CD14-positive monocyte (primary cell): ENCODE measurements around the gene RSPO1. TPM values are rescaled to one million over a fixed set of nuclear protein-coding genes. Genes with fewer than 3 reads are reported as not detected.

Experiments
- DNase-seq, 3 donors: peaks; one replicate each; pipeline ENCODE4 v3.0.0-alpha.2; 2011 to 2022
- H2AFZ ChIP-seq: 2 replicates; pipeline ENCODE4 v1.6.0; 2012; ENCODE audit warnings: mild to moderate bottlenecking, low read depth, low read length, inconsistent platforms; ENCODE audit not compliant: insufficient read depth, poor library complexity, severe bottlenecking
- H3K27ac ChIP-seq, 2 donors: 1 replicate in 1 of 2; 2 replicates in 1 of 2; pipeline ENCODE4 v1.5.1; 2012 to 2013; ENCODE audit warnings: low read length in 2 of 2, control low read depth in 1 of 2, inconsistent platforms in 1 of 2, low read depth in 1 of 2, mild to moderate bottlenecking in 1 of 2
- H3K27me3 ChIP-seq, 2 donors: one replicate each; pipeline versions ENCODE4 v1.6.0 to v1.6.1; 2011 to 2013; ENCODE audit warnings: low read length in 2 of 2; ENCODE audit not compliant: control insufficient read depth in 2 of 2, insufficient read depth in 2 of 2
- H3K36me3 ChIP-seq, 2 donors: replicated peaks in 1 of 2; 1 replicate in 1 of 2; 2 replicates in 1 of 2; pipeline versions ENCODE4 v1.5.1 to v1.6.1; 2012 to 2013; ENCODE audit warnings: low read length in 2 of 2, control low read depth in 1 of 2, inconsistent platforms in 1 of 2, mild to moderate bottlenecking in 1 of 2; ENCODE audit not compliant: insufficient read depth in 2 of 2, control insufficient read depth in 1 of 2
- H3K4me1 ChIP-seq, 2 donors: 1 replicate in 1 of 2; 2 replicates in 1 of 2; pipeline versions ENCODE4 v1.5.1 to v1.6.1; 2012 to 2013; ENCODE audit warnings: low read length in 2 of 2, control low read depth in 1 of 2, inconsistent platforms in 1 of 2, mild to moderate bottlenecking in 1 of 2, moderate library complexity in 1 of 2; ENCODE audit not compliant: insufficient read depth in 2 of 2, control insufficient read depth in 1 of 2
- H3K4me2 ChIP-seq: replicated peaks from 2 replicates; pipeline ENCODE3; 2012; ENCODE audit warnings: low read length, moderate library complexity, mild to moderate bottlenecking; ENCODE audit not compliant: poor library complexity, severe bottlenecking; ENCODE audit errors: extremely low read depth
- H3K4me3 ChIP-seq, 3 experiments: fragments of 200-600 bp in 1 of 3; sonication (generic) in 1 of 3; replicated peaks in 1 of 3; 1 replicate in 2 of 3; 2 replicates in 1 of 3; pipeline ENCODE4 v1.5.1; 2011 to 2013; ENCODE audit warnings: low read length in 3 of 3, mild to moderate bottlenecking in 3 of 3, control low read depth in 2 of 3, low read depth in 2 of 3, inconsistent platforms in 1 of 3, moderate library complexity in 1 of 3
- H3K79me2 ChIP-seq: 2 replicates; pipeline ENCODE4 v1.6.0; 2012; ENCODE audit warnings: mild to moderate bottlenecking, control low read depth, inconsistent platforms, low read length, moderate library complexity; ENCODE audit not compliant: insufficient read depth
- H3K9ac ChIP-seq: 2 replicates; pipeline ENCODE4 v1.6.0; 2017; ENCODE audit warnings: low read length, mild to moderate bottlenecking; ENCODE audit not compliant: insufficient read depth, poor library complexity, severe bottlenecking
- H3K9me3 ChIP-seq, 2 donors: replicated peaks in 1 of 2; 1 replicate in 1 of 2; 2 replicates in 1 of 2; pipeline versions ENCODE4 v1.5.1 to v1.6.1; 2012 to 2013; ENCODE audit warnings: low read length in 2 of 2, control low read depth in 1 of 2; ENCODE audit not compliant: control insufficient read depth in 1 of 2, insufficient read depth in 1 of 2
- H4K20me1 ChIP-seq: 2 replicates; pipeline ENCODE4 v1.6.0; 2012; ENCODE audit warnings: mild to moderate bottlenecking, low read length, control low read depth, moderate library complexity; ENCODE audit not compliant: insufficient read depth
- H3K27ac Mint-ChIP-seq, 7 donors: one replicate each; pipeline ENCODE4 v1.8.0; 2020; ENCODE audit warnings: mild to moderate bottlenecking in 7 of 7, mixed read lengths in 7 of 7, moderate library complexity in 6 of 7, inconsistent platforms in 2 of 7
- H3K27me3 Mint-ChIP-seq, 3 donors: one replicate each; pipeline ENCODE4 v1.8.0; 2021 to 2022; ENCODE audit warnings: low read depth in 3 of 3, mild to moderate bottlenecking in 3 of 3, mixed read lengths in 3 of 3, moderate library complexity in 3 of 3, inconsistent platforms in 1 of 3
- H3K36me3 Mint-ChIP-seq, 2 donors: one replicate each; pipeline ENCODE4 v1.8.0; 2020; ENCODE audit warnings: mixed read lengths in 2 of 2, inconsistent platforms in 1 of 2, mild to moderate bottlenecking in 1 of 2
- H3K4me1 Mint-ChIP-seq: one replicate; pipeline ENCODE4 v1.8.0; 2020; ENCODE audit warnings: mild to moderate bottlenecking, mixed read lengths
- H3K4me3 Mint-ChIP-seq, 2 donors: one replicate each; pipeline ENCODE4 v1.8.0; 2020; ENCODE audit warnings: mild to moderate bottlenecking in 2 of 2, mixed read lengths in 2 of 2, moderate library complexity in 1 of 2
- H3K9me3 Mint-ChIP-seq, 7 donors: one replicate each; pipeline ENCODE4 v1.8.0; 2020 to 2022; ENCODE audit warnings: mixed read lengths in 7 of 7, mild to moderate bottlenecking in 6 of 7, moderate library complexity in 6 of 7, inconsistent platforms in 2 of 7
- WGBS: methylation state at CpG from one replicate; pipeline ENCODE4 v1.1.5; 2013; ENCODE audit warnings: missing lambda C conversion rate; ENCODE audit not compliant: insufficient coverage; 5-methylcytosine and 5-hydroxymethylcytosine counted together
- intact Hi-C, 2 donors: fragments of 100-400 bp; cut with micrococcal nuclease; formaldehyde crosslinking; loops; one replicate each; pipeline versions ENCODE4 v1.15.0 to v1.15.1; 2023
- polyA plus RNA-seq, 3 donors: library from polyadenylated mRNA; depleted of rRNA in 1 of 3; unstranded in 2 of 3; stranded (reverse) in 1 of 3; fragments of 300-500 nt in 2 of 3; fragments of >200 nt in 1 of 3; fragmentation: Illumina TruSeq in 2 of 3; gene quantifications; 1 replicate in 2 of 3; 2 replicates in 1 of 3; pipeline ENCODE4 v1.2.3, GENCODE V29; 2012 to 2021
- TF ChIP-seq, protein P1 (sequence below): fragments of 200-600 bp; IDR thresholded peaks from one replicate; pipeline ENCODE4 v1.8.0; 2022; ENCODE audit warnings: antibody characterized with exemption, mild to moderate bottlenecking

RSPO1 gene
- polyA plus RNA-seq, 3 donors: not detected

GRCh38 chr1:37660664-37661063 lies 26.0 kb upstream of the RSPO1 start:
- WGBS: 71% methylated on average over 4 of the region's 10 CpGs
- Histone ChIP-seq H3K4me1 (no peaks in the 10 kb centered on the region), H3K36me3 (no peaks in the 10 kb centered on the region), H3K9me3 (no peaks in the 10 kb centered on the region), H3K4me3 (no peak overlapping the region), H2AFZ (no peak overlapping the region), H4K20me1 (no peaks in the 10 kb centered on the region), H3K79me2 (no peaks in the 10 kb centered on the region), H3K27me3 (peaks cover 0 to 2% of the 10 kb centered on the region in 2 donors), H3K4me2 (no peak overlapping the region), H3K9ac (no peak overlapping the region), H3K27ac (no peak overlapping the region)
- no peak overlapping the region for H3K27ac Mint-ChIP-seq
- TF ChIP-seq, protein P1, sequence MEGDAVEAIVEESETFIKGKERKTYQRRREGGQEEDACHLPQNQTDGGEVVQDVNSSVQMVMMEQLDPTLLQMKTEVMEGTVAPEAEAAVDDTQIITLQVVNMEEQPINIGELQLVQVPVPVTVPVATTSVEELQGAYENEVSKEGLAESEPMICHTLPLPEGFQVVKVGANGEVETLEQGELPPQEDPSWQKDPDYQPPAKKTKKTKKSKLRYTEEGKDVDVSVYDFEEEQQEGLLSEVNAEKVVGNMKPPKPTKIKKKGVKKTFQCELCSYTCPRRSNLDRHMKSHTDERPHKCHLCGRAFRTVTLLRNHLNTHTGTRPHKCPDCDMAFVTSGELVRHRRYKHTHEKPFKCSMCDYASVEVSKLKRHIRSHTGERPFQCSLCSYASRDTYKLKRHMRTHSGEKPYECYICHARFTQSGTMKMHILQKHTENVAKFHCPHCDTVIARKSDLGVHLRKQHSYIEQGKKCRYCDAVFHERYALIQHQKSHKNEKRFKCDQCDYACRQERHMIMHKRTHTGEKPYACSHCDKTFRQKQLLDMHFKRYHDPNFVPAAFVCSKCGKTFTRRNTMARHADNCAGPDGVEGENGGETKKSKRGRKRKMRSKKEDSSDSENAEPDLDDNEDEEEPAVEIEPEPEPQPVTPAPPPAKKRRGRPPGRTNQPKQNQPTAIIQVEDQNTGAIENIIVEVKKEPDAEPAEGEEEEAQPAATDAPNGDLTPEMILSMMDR: no peak
- no peaks in the 10 kb centered on the region for H3K36me3 Mint-ChIP-seq
- intact Hi-C loops: no loop called here
- no peak for DNase-seq
- H3K4me1 Mint-ChIP-seq: no peaks in the 10 kb centered on the region
- peaks cover 0 to 1% (median 0%) of the 10 kb centered on the region in 7 donors for H3K9me3 Mint-ChIP-seq
- peaks cover 4 to 10% (median 10%) of the 10 kb centered on the region in 3 donors for H3K27me3 Mint-ChIP-seq
- H3K4me3 Mint-ChIP-seq: no peak overlapping the region

- H3K27me3 Mint-ChIP-seq: peaks cover 4 to 14% (median 13%) of the 10 kb centered on the region in 3 donors
- Histone ChIP-seq H3K9ac (no peak overlapping the region), H3K4me1 (no peaks in the 10 kb centered on the region), H4K20me1 (no peaks in the 10 kb centered on the region), H3K27ac (no peak overlapping the region), H3K36me3 (no peaks in the 10 kb centered on the region), H3K27me3 (peaks cover 0 to 2% of the 10 kb centered on the region in 2 donors), H3K9me3 (no peaks in the 10 kb centered on the region), H2AFZ (no peak overlapping the region), H3K4me2 (no peak overlapping the region), H3K4me3 (no peak overlapping the region), H3K79me2 (no peaks in the 10 kb centered on the region)
- peaks cover 0 to 1% (median 0%) of the 10 kb centered on the region in 7 donors for H3K9me3 Mint-ChIP-seq
- H3K27ac Mint-ChIP-seq: no peak overlapping the region
- WGBS: 50% methylated on average over 1 of the region's 6 CpGs
- H3K36me3 Mint-ChIP-seq: no peaks in the 10 kb centered on the region
- DNase-seq: no peak
- H3K4me3 Mint-ChIP-seq: no peak overlapping the region
- TF ChIP-seq, protein P1: no peak
- intact Hi-C loops: no loop called here
- no peaks in the 10 kb centered on the region for H3K4me1 Mint-ChIP-seq
Observed at GRCh38 chr1:37658486-37658885, 23.8 kb upstream of the RSPO1 start.
